ENCODE data around the gene LCN10.

DNA sequence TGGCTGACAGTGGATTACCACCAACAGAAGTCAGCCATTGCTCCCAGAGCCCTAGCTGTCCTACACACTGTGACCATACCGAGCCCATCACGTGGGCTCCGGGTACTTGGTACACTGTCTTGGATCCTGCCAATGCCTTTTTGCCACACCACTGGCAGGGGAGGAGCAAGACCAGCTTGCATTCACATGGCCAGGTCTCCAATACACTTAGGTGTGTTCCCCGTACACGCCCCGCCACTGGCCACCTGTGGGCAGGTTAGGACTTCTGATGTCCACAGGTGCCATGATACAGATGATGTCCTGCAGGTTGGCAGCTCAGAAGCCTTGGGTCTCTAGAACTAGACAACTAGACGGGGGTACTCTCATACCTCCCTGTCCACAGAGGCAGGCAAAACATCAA lies 35.7 kb downstream of the LCN10 start:
- no peak for TF ChIP-seq POLR2A (IDR thresholded peaks at IDR 0.05)
- TF ChIP-seq, protein P1, sequence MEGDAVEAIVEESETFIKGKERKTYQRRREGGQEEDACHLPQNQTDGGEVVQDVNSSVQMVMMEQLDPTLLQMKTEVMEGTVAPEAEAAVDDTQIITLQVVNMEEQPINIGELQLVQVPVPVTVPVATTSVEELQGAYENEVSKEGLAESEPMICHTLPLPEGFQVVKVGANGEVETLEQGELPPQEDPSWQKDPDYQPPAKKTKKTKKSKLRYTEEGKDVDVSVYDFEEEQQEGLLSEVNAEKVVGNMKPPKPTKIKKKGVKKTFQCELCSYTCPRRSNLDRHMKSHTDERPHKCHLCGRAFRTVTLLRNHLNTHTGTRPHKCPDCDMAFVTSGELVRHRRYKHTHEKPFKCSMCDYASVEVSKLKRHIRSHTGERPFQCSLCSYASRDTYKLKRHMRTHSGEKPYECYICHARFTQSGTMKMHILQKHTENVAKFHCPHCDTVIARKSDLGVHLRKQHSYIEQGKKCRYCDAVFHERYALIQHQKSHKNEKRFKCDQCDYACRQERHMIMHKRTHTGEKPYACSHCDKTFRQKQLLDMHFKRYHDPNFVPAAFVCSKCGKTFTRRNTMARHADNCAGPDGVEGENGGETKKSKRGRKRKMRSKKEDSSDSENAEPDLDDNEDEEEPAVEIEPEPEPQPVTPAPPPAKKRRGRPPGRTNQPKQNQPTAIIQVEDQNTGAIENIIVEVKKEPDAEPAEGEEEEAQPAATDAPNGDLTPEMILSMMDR (IDR thresholded peaks at IDR 0.05), result no peak
- no peak for TF ChIP-seq EP300 (IDR thresholded peaks at IDR 0.05)
- TF ChIP-seq POLR2AphosphoS5 (IDR thresholded peaks at IDR 0.05), result no peak
